ENCODE results near the gene OR52H1. TPM values are rescaled to one million over a fixed set of nuclear protein-coding genes. Genes with fewer than 3 reads are reported as not detected.

OR52H1 gene
- total RNA-seq, 1 donor from 2014 or later: not detected

DNA sequence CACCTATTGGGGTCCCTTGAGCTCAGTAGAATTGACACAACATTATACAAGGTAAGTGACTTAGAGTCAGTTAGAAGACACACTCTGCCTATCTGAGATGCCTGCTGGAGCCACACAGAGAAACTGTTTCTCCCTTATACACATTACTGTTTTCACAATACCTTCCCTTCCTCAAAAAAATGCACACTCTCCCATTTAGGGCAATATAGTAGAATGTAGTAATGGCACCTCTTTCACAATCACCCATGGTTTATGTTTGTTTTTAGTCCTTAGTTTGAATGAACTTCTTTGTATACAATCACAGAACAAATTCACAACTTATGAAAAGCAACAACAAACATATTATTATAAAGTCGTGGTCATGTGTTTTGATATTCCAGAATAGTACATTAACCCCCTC, 14.3 kb downstream of the OR52H1 start:
- Mint-ChIP-seq H3K4me3 (no peak overlapping the region), H3K36me3 (ENCODE audit: low read depth) (no peaks in the 10 kb centered on the region), H3K4me1 (no peaks in the 10 kb centered on the region), H3K27me3 (ENCODE audit: low read depth) (peaks cover 4% of the 10 kb centered on the region), H3K9me3 (peaks cover 3% of the 10 kb centered on the region), H3K27ac (ENCODE audit: unreplicated experiment) (no peak overlapping the region)
- no peak for DNase-seq (ENCODE audit: low read depth, low spot score)
- TF ChIP-seq CTCF (conservative IDR thresholded peaks at IDR 0.05): no peak

- no peaks in the 10 kb centered on the region for H3K36me3 Mint-ChIP-seq (ENCODE audit: low read depth)
- no peak for DNase-seq (ENCODE audit: low read depth, low spot score)
- no peaks in the 10 kb centered on the region for H3K4me1 Mint-ChIP-seq
- no peak overlapping the region for H3K27ac Mint-ChIP-seq (ENCODE audit: unreplicated experiment)
- H3K9me3 Mint-ChIP-seq: no peaks in the 10 kb centered on the region
- H3K4me3 Mint-ChIP-seq: no peak overlapping the region
- H3K27me3 Mint-ChIP-seq (ENCODE audit: low read depth): peaks cover 4% of the 10 kb centered on the region
- TF ChIP-seq CTCF (conservative IDR thresholded peaks at IDR 0.05): no peak
These were observed 17.1 kb downstream of the OR52H1 start for GRCh38 chr11:5531053-5531831.

DNA sequence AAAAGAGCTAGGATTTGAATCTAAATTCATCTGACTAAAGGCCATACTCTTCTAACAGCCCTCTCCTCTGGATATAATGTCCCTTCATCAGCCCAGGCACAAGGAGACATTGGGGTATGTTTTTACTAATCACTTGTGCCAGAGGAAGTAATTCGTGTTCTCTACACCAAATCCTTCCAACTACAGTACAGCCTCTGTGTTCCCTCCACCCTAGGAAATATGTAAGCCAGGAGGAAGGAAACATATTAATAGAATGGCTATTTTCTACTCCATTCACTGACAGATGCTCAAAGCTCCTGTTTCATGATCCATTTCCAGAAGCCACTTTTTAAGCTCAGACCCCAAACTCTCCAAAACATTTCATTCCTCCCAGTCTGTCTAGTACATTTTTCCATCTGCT, 19.8 kb downstream of the OR52H1 start:
- no peak for DNase-seq (ENCODE audit: low read depth, low spot score)
- Mint-ChIP-seq H3K36me3 (ENCODE audit: low read depth) (no peaks in the 10 kb centered on the region), H3K4me3 (no peak overlapping the region), H3K4me1 (no peaks in the 10 kb centered on the region), H3K9me3 (no peaks in the 10 kb centered on the region), H3K27ac (ENCODE audit: unreplicated experiment) (no peak overlapping the region), H3K27me3 (ENCODE audit: low read depth) (no peaks in the 10 kb centered on the region)
- TF ChIP-seq CTCF (conservative IDR thresholded peaks at IDR 0.05): no peak

DNA sequence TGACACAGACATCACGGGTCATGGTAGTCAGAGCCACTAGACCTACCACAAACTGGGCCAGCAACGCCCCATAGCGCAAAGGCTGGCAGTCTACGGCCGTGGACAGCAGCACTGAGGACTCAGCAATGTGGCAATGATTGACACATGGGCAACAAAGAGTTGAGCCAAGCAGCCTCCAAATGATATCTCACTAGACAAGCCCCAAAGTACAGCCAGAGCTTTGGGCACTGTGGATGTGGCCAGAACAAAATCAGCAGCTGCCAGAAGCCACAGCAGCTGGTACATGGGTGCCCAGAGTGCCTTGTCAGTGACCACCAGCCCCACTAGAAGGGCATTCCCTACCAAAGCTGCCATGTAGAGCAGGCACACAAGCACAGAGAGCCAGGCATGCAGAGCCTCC, 20.6 kb downstream of the OR52H1 start:
- no peak overlapping the region for H3K4me3 Mint-ChIP-seq
- no peak overlapping the region for H3K27ac Mint-ChIP-seq (ENCODE audit: unreplicated experiment)
- TF ChIP-seq CTCF (conservative IDR thresholded peaks at IDR 0.05): no peak
- H3K36me3 Mint-ChIP-seq (ENCODE audit: low read depth): no peaks in the 10 kb centered on the region
- no peaks in the 10 kb centered on the region for H3K27me3 Mint-ChIP-seq (ENCODE audit: low read depth)
- no peaks in the 10 kb centered on the region for H3K4me1 Mint-ChIP-seq
- no peaks in the 10 kb centered on the region for H3K9me3 Mint-ChIP-seq
- DNase-seq (ENCODE audit: low read depth, low spot score): no peak

- H3K27me3 Mint-ChIP-seq (ENCODE audit: low read depth): no peaks in the 10 kb centered on the region
- no peaks in the 10 kb centered on the region for H3K4me1 Mint-ChIP-seq
- no peak overlapping the region for H3K27ac Mint-ChIP-seq (ENCODE audit: unreplicated experiment)
- no peak overlapping the region for H3K4me3 Mint-ChIP-seq
- no peaks in the 10 kb centered on the region for H3K9me3 Mint-ChIP-seq
- no peak for DNase-seq (ENCODE audit: low read depth, low spot score)
- no peak for TF ChIP-seq CTCF (conservative IDR thresholded peaks at IDR 0.05)
- H3K36me3 Mint-ChIP-seq (ENCODE audit: low read depth): no peaks in the 10 kb centered on the region
These were observed 23.6 kb downstream of the OR52H1 start for GRCh38 chr11:5524756-5525155.
